Activated CD4-positive, alpha-beta T cell treated with anti-CD3 and anti-CD28 coated beads, Interleukin-2, amount 50 U/mL, for 1 hour (primary cell): ENCODE measurements around the gene EPHB1.

ENCODE experiments used
- DNase-seq: peaks from one replicate; pipeline ENCODE4 v3.0.0-alpha.2; 2020

The EPHB1 gene

GRCh38 chr3:134794950-134795745 is at the start of gene EPHB1:
EPHB1 (plus strand) TSS chr3:134795260.
- peak; percentile 33 for DNase-seq

GRCh38 chr3:134748698-134749097 is 46.4 kb upstream of the EPHB1 start:
- DNase-seq: no peak

GRCh38 chr3:134749174-134749573 is 45.9 kb upstream of the EPHB1 start:
- no peak for DNase-seq

- DNase-seq: no peak
Observed at GRCh38 chr3:134749802-134750553, 45.1 kb upstream of the EPHB1 start.

- DNase-seq: no peak
Observed at GRCh38 chr3:134751831-134752230, 43.2 kb upstream of the EPHB1 start.

- DNase-seq: no peak
Observed at GRCh38 chr3:134752761-134753461, 42.1 kb upstream of the EPHB1 start.

GRCh38 chr3:134753999-134754742 is 40.9 kb upstream of the EPHB1 start:
- DNase-seq: no peak

- DNase-seq: no peak
Observed at GRCh38 chr3:134754768-134755559, 40.1 kb upstream of the EPHB1 start.

GRCh38 chr3:134755821-134756220 is 39.2 kb upstream of the EPHB1 start:
- DNase-seq: no peak

- DNase-seq: no peak
Observed at GRCh38 chr3:134757549-134758069, 37.5 kb upstream of the EPHB1 start.

- no peak for DNase-seq
Observed at GRCh38 chr3:134761213-134761612, 33.8 kb upstream of the EPHB1 start.

GRCh38 chr3:134762016-134762415 is 33.0 kb upstream of the EPHB1 start:
- DNase-seq: no peak

GRCh38 chr3:134765468-134765867 is 29.6 kb upstream of the EPHB1 start:
- DNase-seq: no peak

GRCh38 chr3:134766290-134766689 is 28.8 kb upstream of the EPHB1 start:
- no peak for DNase-seq

- DNase-seq: no peak
Observed at GRCh38 chr3:134768116-134768515, 26.9 kb upstream of the EPHB1 start.

GRCh38 chr3:134768837-134769236 is 26.2 kb upstream of the EPHB1 start:
- DNase-seq: no peak

- no peak for DNase-seq
Observed at GRCh38 chr3:134769287-134769868, 25.7 kb upstream of the EPHB1 start.

- no peak for DNase-seq
Observed at GRCh38 chr3:134772011-134772410, 23.0 kb upstream of the EPHB1 start.

- no peak for DNase-seq
Observed at GRCh38 chr3:134772591-134772990, 22.5 kb upstream of the EPHB1 start.

GRCh38 chr3:134775831-134776230 is 19.2 kb upstream of the EPHB1 start:
- no peak for DNase-seq

- no peak for DNase-seq
Observed at GRCh38 chr3:134776518-134776917, 18.5 kb upstream of the EPHB1 start.
